SK-N-SH (cell line): ENCODE measurements around the gene SREBF2. TPM values are rescaled to one million over a fixed set of nuclear protein-coding genes. Genes with fewer than 3 reads are reported as not detected.

Source experiments
- CTCF ChIA-PET: fragments of 300-600, 350-600 bp; formaldehyde crosslinking; extraction: SDS; loops from one replicate; lab custom pipeline; 2021; lab: Yijun Ruan, JAX
- POLR2A ChIA-PET: fragments of 350-600 bp; sonication (Branson Sonifier 250); formaldehyde crosslinking; extraction: SDS; loops from one replicate; lab custom pipeline; 2020; ENCODE audit warnings: antibody characterized with exemption, inconsistent platforms; lab: Yijun Ruan, JAX
- DNase-seq: peaks from one replicate; pipeline ENCODE4 v3.0.0; 2012
- H2AFZ ChIP-seq: fragments of 200-600 bp; sonication (generic); 2 replicates; pipeline ENCODE4 v1.8.1; 2016; ENCODE audit warnings: antibody characterized with exemption, mild to moderate bottlenecking, low read depth
- H3F3A ChIP-seq: fragments of 200-600 bp; sonication (generic); replicated peaks from 2 replicates; pipeline ENCODE3; 2016; ENCODE audit warnings: antibody characterized with exemption, mild to moderate bottlenecking; ENCODE audit not compliant: insufficient read depth
- H3K27ac ChIP-seq, 2 experiments: fragments of 200-500 bp in 1 of 2; fragments of 200-600 bp in 1 of 2; sonication (Bioruptor generic) in 1 of 2; sonication (generic), shearing (Covaris generic) in 1 of 2; 2 replicates each; pipeline versions ENCODE4 v1.5.1 to v1.6.1; 2014 to 2016; ENCODE audit warnings: low read depth in 2 of 2, inconsistent platforms in 1 of 2, low read length in 1 of 2, mild to moderate bottlenecking in 1 of 2, mixed read lengths in 1 of 2
- H3K27me3 ChIP-seq: fragments of 200-600 bp; sonication (generic), shearing (Covaris generic); 2 replicates; pipeline ENCODE4 v1.6.1; 2016; ENCODE audit warnings: mixed run types; ENCODE audit not compliant: insufficient read depth
- H3K36me3 ChIP-seq, 2 experiments: fragments of 200-500 bp in 1 of 2; fragments of 200-600 bp in 1 of 2; sonication (Bioruptor generic) in 1 of 2; sonication (generic) in 1 of 2; replicated peaks in 1 of 2; 2 replicates each; pipeline versions ENCODE3 to v1.5.1; 2014 to 2016; ENCODE audit warnings: low read length in 1 of 2, mild to moderate bottlenecking in 1 of 2; ENCODE audit not compliant: insufficient read depth in 2 of 2, control insufficient read depth in 1 of 2
- H3K4me1 ChIP-seq, 2 experiments: fragments of 200-500 bp in 1 of 2; fragments of 200-600 bp in 1 of 2; sonication (Bioruptor generic) in 1 of 2; sonication (generic), shearing (Covaris generic) in 1 of 2; 2 replicates each; pipeline versions ENCODE4 v1.5.1 to v1.6.1; 2014 to 2016; ENCODE audit warnings: low read depth in 1 of 2, low read length in 1 of 2, mixed run types in 1 of 2; ENCODE audit not compliant: insufficient read depth in 2 of 2, control insufficient read depth in 1 of 2
- H3K4me2 ChIP-seq: fragments of 200-600 bp; sonication (generic), shearing (Covaris generic); 2 replicates; pipeline ENCODE4 v1.6.1; 2017; ENCODE audit warnings: mixed run types
- H3K4me3 ChIP-seq, 2 experiments: fragments of 200-500 bp in 1 of 2; fragments of 200-600 bp in 1 of 2; sonication (Bioruptor generic) in 1 of 2; sonication (generic), shearing (Covaris generic) in 1 of 2; 2 replicates each; pipeline versions ENCODE4 v1.5.1 to v1.8.1; 2014 to 2016; ENCODE audit warnings: low read depth in 2 of 2, inconsistent platforms in 1 of 2, low read length in 1 of 2, mild to moderate bottlenecking in 1 of 2, mixed read lengths in 1 of 2, moderate library complexity in 1 of 2
- H3K79me2 ChIP-seq: fragments of 200-600 bp; sonication (generic); 2 replicates; pipeline ENCODE4 v1.8.1; 2017; ENCODE audit warnings: mild to moderate bottlenecking; ENCODE audit not compliant: insufficient read depth
- H3K9ac ChIP-seq: fragments of 200-600 bp; sonication (generic); 2 replicates; pipeline ENCODE4 v1.6.1; 2017; ENCODE audit warnings: mixed run types
- H3K9me2 ChIP-seq: fragments of 200-600 bp; sonication (generic); 2 replicates; pipeline ENCODE4 v1.6.1; 2017; ENCODE audit warnings: mixed run types
- H3K9me3 ChIP-seq: fragments of 200-600 bp; sonication (generic); 2 replicates; pipeline ENCODE4 v1.6.1; 2017; ENCODE audit warnings: mixed run types, mild to moderate bottlenecking, moderate library complexity
- H4K20me1 ChIP-seq: fragments of 200-600 bp; sonication (generic); 2 replicates; pipeline ENCODE4 v1.6.1; 2017; ENCODE audit warnings: mild to moderate bottlenecking, mixed run types; ENCODE audit not compliant: insufficient read depth
- CHD2 ChIP-seq: fragments of 150-350 bp; IDR thresholded peaks from 2 replicates; pipeline ENCODE4 v1.6.1; 2018; ENCODE audit warnings: low read length; ENCODE audit not compliant: partially characterized antibody
- CTCF ChIP-seq: fragments of 200-600 bp; sonication (generic); IDR thresholded peaks from 2 replicates; pipeline ENCODE4 v1.6.1; 2017; ENCODE audit warnings: antibody characterized with exemption, mild to moderate bottlenecking, moderate library complexity
- EP300 ChIP-seq, 2 experiments: IDR thresholded peaks; 2 replicates each; pipeline versions ENCODE4 v1.4.0 to v1.6.1; 2012; ENCODE audit warnings: borderline replicate concordance in 1 of 2, low read depth in 1 of 2, low read length in 1 of 2
- FOSL2 ChIP-seq: IDR thresholded peaks from 2 replicates; pipeline ENCODE4 v1.4.0; 2012; ENCODE audit warnings: low read depth, mild to moderate bottlenecking, moderate library complexity, borderline replicate concordance
- FOXJ3 ChIP-seq: sonication (generic); formaldehyde crosslinking; IDR thresholded peaks from 2 replicates; pipeline ENCODE4 v1.5.1; 2020; ENCODE audit warnings: mild to moderate bottlenecking, missing genetic modification reagents
- FOXM1 ChIP-seq: IDR thresholded peaks from 2 replicates; pipeline ENCODE4 v1.4.0; 2012; ENCODE audit warnings: low read depth, mild to moderate bottlenecking
- JUND ChIP-seq: IDR thresholded peaks from 2 replicates; pipeline ENCODE4 v1.4.0; 2012
- MEF2A ChIP-seq: IDR thresholded peaks from 2 replicates; pipeline ENCODE4 v1.4.0; 2012; ENCODE audit warnings: low read depth, borderline replicate concordance
- PBX3 ChIP-seq: IDR thresholded peaks from 2 replicates; pipeline ENCODE4; 2012
- POLR2AphosphoS5 ChIP-seq: IDR thresholded peaks from 2 replicates; pipeline ENCODE4 v1.6.1; 2012; ENCODE audit warnings: low read depth, low read length
- RAD21 ChIP-seq: IDR thresholded peaks from 2 replicates; pipeline ENCODE4 v1.6.1; 2012; ENCODE audit warnings: mild to moderate bottlenecking, low read length
- RCOR1 ChIP-seq: fragments of 150-350 bp; IDR thresholded peaks from 2 replicates; pipeline ENCODE4 v1.6.1; 2017; ENCODE audit warnings: antibody characterized with exemption, low read length
- REST ChIP-seq: IDR thresholded peaks from 2 replicates; pipeline ENCODE4 v1.6.1; 2012; ENCODE audit warnings: mild to moderate bottlenecking, low read depth, low read length, moderate library complexity
- RXRA ChIP-seq: IDR thresholded peaks from 2 replicates; pipeline ENCODE4 v1.4.0; 2012; ENCODE audit warnings: low read depth, mild to moderate bottlenecking, borderline replicate concordance
- SIN3A ChIP-seq: IDR thresholded peaks from 2 replicates; pipeline ENCODE4 v1.6.1; 2012; ENCODE audit warnings: low read depth, mild to moderate bottlenecking, low read length, moderate library complexity, borderline replicate concordance
- TAF1 ChIP-seq: IDR thresholded peaks from 2 replicates; pipeline ENCODE4 v1.6.1; 2012; ENCODE audit warnings: low read depth, mild to moderate bottlenecking, low read length, moderate library complexity, borderline replicate concordance
- TCF12 ChIP-seq: IDR thresholded peaks from 2 replicates; pipeline ENCODE4 v1.4.0; 2012
- USF1 ChIP-seq: IDR thresholded peaks from 2 replicates; pipeline ENCODE4 v1.4.0; 2012; ENCODE audit warnings: low read depth, borderline replicate concordance
- USF2 ChIP-seq: fragments of 150-350 bp; IDR thresholded peaks from 2 replicates; pipeline ENCODE4 v1.6.1; 2017; ENCODE audit warnings: antibody characterized with exemption, low read length, low read depth, borderline replicate concordance
- WGBS: methylation state at CpG from one replicate; pipeline ENCODE4 v1.1.6; 2017; ENCODE audit warnings: low lambda C conversion rate; 5-methylcytosine and 5-hydroxymethylcytosine counted together
- polyA plus RNA-seq, 3 experiments: library from polyadenylated mRNA; depleted of rRNA; stranded (reverse); fragments of >200 nt; gene quantifications; 2 replicates each; pipeline ENCODE4 v1.2.3, GENCODE V29; 2012

The SREBF2 gene
- polyA plus RNA-seq, 1 of the 3 experiments (the other 2 are of a cell fraction) = 7.5 TPM

GRCh38 chr22:41816871-41817270 is 16.0 kb upstream of the SREBF2 start:
- H3K4me1 ChIP-seq = no peaks in the 10 kb centered on the region
- H3K9me2 ChIP-seq = no peaks in the 10 kb centered on the region
- no peak overlapping the region for H3K27ac ChIP-seq
- H3K36me3 ChIP-seq = no peaks in the 10 kb centered on the region
- no peak overlapping the region for H3K9ac ChIP-seq
- WGBS = 100% methylated on average over 1 of the region's 2 CpGs
- H3K4me3 ChIP-seq = no peak overlapping the region
- H3K4me2 ChIP-seq = no peak overlapping the region
- ChIA-PET CTCF (interaction anchor here (2.0 kb wide), 1 partner anchor 120 kb away, joined by 5 read pairs; no protein-coding TSS in a partner anchor), POLR2A (no interaction called here)
- no peak for DNase-seq
- H3F3A ChIP-seq = no peaks in the 10 kb centered on the region
- no peaks in the 10 kb centered on the region for H3K9me3 ChIP-seq
- H4K20me1 ChIP-seq = no peaks in the 10 kb centered on the region
- no peak overlapping the region for H2AFZ ChIP-seq
- TF ChIP-seq TCF12 = no peak
- no peak for TF ChIP-seq RAD21
- no peak for TF ChIP-seq SIN3A
- TF ChIP-seq FOSL2 = no peak
- TF ChIP-seq RCOR1 = no peak
- TF ChIP-seq JUND = no peak
- TF ChIP-seq MEF2A = no peak
- no peak for TF ChIP-seq RXRA
- TF ChIP-seq FOXJ3 (CRISPR knock-in tag) = no peak
- no peak for TF ChIP-seq CHD2
- no peak for TF ChIP-seq POLR2AphosphoS5
- TF ChIP-seq CTCF = no peak
- no peak for TF ChIP-seq EP300 (IDR thresholded peaks at IDR 0.05; ENCODE audit: borderline replicate concordance in 1 of 2, low read depth in 1 of 2, low read length in 1 of 2)
- no peak for TF ChIP-seq PBX3
- H3K79me2 ChIP-seq = no peaks in the 10 kb centered on the region
- no peaks in the 10 kb centered on the region for H3K27me3 ChIP-seq

GRCh38 chr22:41818011-41818410 is 14.9 kb upstream of the SREBF2 start:
- Histone ChIP-seq H3K9ac (no peak overlapping the region), H3K9me2 (no peaks in the 10 kb centered on the region), H3F3A (no peaks in the 10 kb centered on the region), H3K4me1 (no peaks in the 10 kb centered on the region), H3K9me3 (no peaks in the 10 kb centered on the region), H3K27me3 (no peaks in the 10 kb centered on the region), H3K36me3 (no peaks in the 10 kb centered on the region), H3K4me2 (no peak overlapping the region), H3K4me3 (no peak overlapping the region), H3K79me2 (no peaks in the 10 kb centered on the region), H3K27ac (no peak overlapping the region), H2AFZ (no peak overlapping the region), H4K20me1 (no peaks in the 10 kb centered on the region)
- no peak for DNase-seq
- whole genome bisulfite sequencing = 94% methylated on average over 4 of the region's 5 CpGs
- ChIA-PET CTCF (interaction anchor here (1.0 to 1.4 kb wide), 2 partner anchors 121 to 123 kb away, joined by 3 to 5 read pairs; no protein-coding TSS in a partner anchor), POLR2A (no interaction called here)
- TF ChIP-seq TCF12 (no peak), FOXM1 (no peak), TAF1 (no peak), USF1 (no peak), REST (no peak), CHD2 (no peak), PBX3 (no peak), RXRA (no peak), USF2 (no peak)
